ENCODE data around the gene DCTPP1. TPM values are rescaled to one million over a fixed set of nuclear protein-coding genes. Genes with fewer than 3 reads are reported as not detected.

Gene DCTPP1
- total and polyA plus RNA-seq, 2 of the 13 experiments (the other 11 are each of a cell fraction or from before 2014, with no cell fraction given), result 54.8 to 74.4 TPM

DNA sequence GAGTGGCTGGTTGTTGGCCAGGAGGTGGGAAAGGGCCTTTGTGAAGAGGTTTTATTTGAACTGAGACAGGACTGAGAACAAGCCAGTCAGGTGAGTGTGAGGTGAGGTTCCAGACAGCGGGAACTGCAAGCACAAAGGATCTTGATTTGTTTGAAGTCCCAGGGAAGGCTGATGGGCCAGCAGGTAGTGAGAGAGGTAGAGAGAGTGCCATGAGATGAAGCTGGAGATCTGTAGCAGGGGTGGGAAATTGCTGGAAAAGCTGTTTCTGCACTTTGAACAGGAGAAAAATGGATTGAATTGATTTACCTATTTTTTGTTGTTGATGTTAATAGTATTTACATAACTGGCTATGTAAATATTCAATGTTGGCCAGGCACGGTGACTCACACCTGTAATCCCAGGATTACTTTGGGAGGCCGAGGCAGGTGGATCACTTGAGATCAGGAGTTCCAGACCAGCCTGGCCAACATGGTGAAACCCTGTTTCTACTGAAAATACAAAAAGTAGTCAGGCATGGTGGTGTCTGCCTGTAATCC is 7.7 kb upstream of the DCTPP1 start (continued):
- no peak for TF ChIP-seq EHMT2 (IDR thresholded peaks at IDR 0.05; ENCODE audit: borderline replicate concordance, low read depth, low read length)
- TF ChIP-seq ZNF556 (CRISPR knock-in tag; IDR thresholded peaks at IDR 0.05; ENCODE audit: borderline replicate concordance), result peak; percentile 76; the same call in 1 of the 2 replicates
- no peak for TF ChIP-seq ZMAT3 (CRISPR knock-in tag; conservative IDR thresholded peaks at IDR 0.05)
- no peak for TF ChIP-seq PBX2 (CRISPR knock-in tag; IDR thresholded peaks at IDR 0.05)
- peak; percentile 74 for TF ChIP-seq HDAC2 (CRISPR knock-in tag; IDR thresholded peaks at IDR 0.05)
- no peak for TF ChIP-seq PRDM4 (CRISPR knock-in tag; IDR thresholded peaks at IDR 0.05; ENCODE audit: borderline replicate concordance)
- TF ChIP-seq KDM3A (CRISPR knock-in tag; IDR thresholded peaks at IDR 0.05; ENCODE audit: low read depth), result no peak
- TF ChIP-seq ATAD3A (CRISPR knock-in tag; IDR thresholded peaks at IDR 0.05), result no peak
- no peak for TF ChIP-seq ZBTB21 (CRISPR knock-in tag; IDR thresholded peaks at IDR 0.05)
- TF ChIP-seq GATAD2A (CRISPR knock-in tag; IDR thresholded peaks at IDR 0.05), result peak; percentile 84
- 0 out of 2 replicates have a peak, but pooled peaks have one; percentile 28 for TF ChIP-seq ZNF816 (CRISPR knock-in tag; IDR thresholded peaks at IDR 0.05; ENCODE audit: borderline replicate concordance)
- no peak for TF ChIP-seq ZNF432 (CRISPR knock-in tag; IDR thresholded peaks at IDR 0.05; ENCODE audit: borderline replicate concordance)
- TF ChIP-seq DBP (CRISPR knock-in tag; IDR thresholded peaks at IDR 0.05; ENCODE audit: not compliant biosample characterization), result no peak
- TF ChIP-seq SPEN (CRISPR knock-in tag; IDR thresholded peaks at IDR 0.05; ENCODE audit: low read depth), result peak; percentile 46; the same call in 1 of the 2 replicates
- TF ChIP-seq ZNF274 (CRISPR knock-in tag; IDR thresholded peaks at IDR 0.05), result no peak
- TF ChIP-seq TMF1 (CRISPR knock-in tag; IDR thresholded peaks at IDR 0.05; ENCODE audit: low read depth), result no peak
- no peak for TF ChIP-seq SNAPC5 (CRISPR knock-in tag; IDR thresholded peaks at IDR 0.05; ENCODE audit: borderline replicate concordance)
- no peak for TF ChIP-seq JDP2 (CRISPR knock-in tag; IDR thresholded peaks at IDR 0.05; ENCODE audit: borderline replicate concordance)
- no peak for TF ChIP-seq ZBTB38 (CRISPR knock-in tag; IDR thresholded peaks at IDR 0.05)
- TF ChIP-seq, protein P1, sequence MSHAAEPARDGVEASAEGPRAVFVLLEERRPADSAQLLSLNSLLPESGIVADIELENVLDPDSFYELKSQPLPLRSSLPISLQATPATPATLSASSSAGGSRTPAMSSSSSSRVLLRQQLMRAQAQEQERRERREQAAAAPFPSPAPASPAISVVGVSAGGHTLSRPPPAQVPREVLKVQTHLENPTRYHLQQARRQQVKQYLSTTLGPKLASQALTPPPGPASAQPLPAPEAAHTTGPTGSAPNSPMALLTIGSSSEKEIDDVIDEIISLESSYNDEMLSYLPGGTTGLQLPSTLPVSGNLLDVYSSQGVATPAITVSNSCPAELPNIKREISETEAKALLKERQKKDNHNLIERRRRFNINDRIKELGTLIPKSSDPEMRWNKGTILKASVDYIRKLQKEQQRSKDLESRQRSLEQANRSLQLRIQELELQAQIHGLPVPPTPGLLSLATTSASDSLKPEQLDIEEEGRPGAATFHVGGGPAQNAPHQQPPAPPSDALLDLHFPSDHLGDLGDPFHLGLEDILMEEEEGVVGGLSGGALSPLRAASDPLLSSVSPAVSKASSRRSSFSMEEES (CRISPR knock-in tag; IDR thresholded peaks at IDR 0.05), result no peak
- no peak; the same call in 1 of the 2 replicates for TF ChIP-seq ZNF205 (CRISPR knock-in tag; IDR thresholded peaks at IDR 0.05)
- no peak for TF ChIP-seq MED8 (CRISPR knock-in tag; IDR thresholded peaks at IDR 0.05; ENCODE audit: insufficient replicate concordance)
- peak in 1 of 2 experiments; percentile 21; a peak in 1 of 4 replicates for TF ChIP-seq ATF4 (CRISPR knock-in tag; IDR thresholded peaks at IDR 0.05)
- no peak for TF ChIP-seq POLR2AphosphoS2 (IDR thresholded peaks at IDR 0.05; ENCODE audit: low read depth, low read length)
- TF ChIP-seq PCBP1 (IDR thresholded peaks at IDR 0.05; ENCODE audit: borderline replicate concordance, low read depth, low read length), result no peak

Measured in HepG2 (cell line).